Left renal cortex interstitium (tissue), 4 donors: ENCODE data around the gene XPC. TPM values are rescaled to one million over a fixed set of nuclear protein-coding genes. Genes with fewer than 3 reads are reported as not detected.

Experiments
- DNase-seq, 4 donors: peaks; one replicate each; pipeline ENCODE4 v3.0.0-alpha.2; 2013; ENCODE audit warnings: low read depth in 4 of 4, low spot score in 2 of 4, missing footprints in 1 of 4
- polyA plus RNA-seq, 4 donors: library from polyadenylated mRNA; unstranded; fragments of 120-200 nt; gene quantifications; one replicate each; pipeline ENCODE4 v1.2.1, GENCODE V29; 2013; ENCODE audit not compliant: insufficient read length in 4 of 4

XPC gene
- polyA plus RNA-seq, 4 donors = 42.4 to 53.5 (median 48.7) TPM

GRCh38 chr3:14174483-14174882 is 3.9 kb downstream of the XPC start:
- DNase-seq = no peak

DNA sequence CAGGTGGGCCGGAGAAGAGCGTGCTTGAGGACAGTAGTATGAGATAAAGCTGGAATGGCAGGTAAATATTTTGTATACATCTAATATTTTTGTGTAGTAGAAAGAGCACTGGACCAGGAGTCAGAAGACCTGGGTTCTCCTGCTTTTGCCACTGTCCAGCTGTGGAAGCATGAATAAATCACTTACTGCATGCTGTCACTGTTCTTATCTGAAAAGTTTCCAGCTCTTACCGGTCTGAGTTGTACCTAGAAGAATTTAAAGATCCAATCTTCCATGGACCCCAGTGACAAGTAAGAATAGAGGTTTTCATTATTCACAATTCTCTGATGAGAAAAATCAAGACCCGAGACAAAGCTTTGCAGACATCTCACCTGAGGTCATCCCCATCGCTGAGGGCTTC is 5.9 kb downstream of the XPC start:
- no peak for DNase-seq

- DNase-seq = no peak
Observed at GRCh38 chr3:14170531-14171159, 7.8 kb downstream of the XPC start.

DNA sequence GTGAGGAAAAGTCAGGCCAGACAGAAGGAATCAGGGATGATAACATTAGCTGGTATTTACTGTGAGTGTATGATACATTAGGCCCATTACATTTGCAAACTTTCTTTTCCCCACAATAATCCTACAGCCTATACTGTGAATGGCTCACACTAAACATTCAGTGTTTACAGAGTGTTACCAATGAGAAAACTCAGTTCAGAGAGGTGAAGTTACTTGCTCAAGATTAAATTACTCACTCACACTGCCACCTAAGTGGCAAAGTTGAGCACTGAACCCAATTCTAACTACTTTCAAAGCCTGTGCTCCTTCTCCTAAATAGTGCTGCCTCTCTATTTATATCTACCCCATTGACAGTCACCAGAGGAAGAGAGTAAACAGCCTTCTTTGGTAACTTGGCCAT is 8.5 kb downstream of the XPC start:
- no peak for DNase-seq

GRCh38 chr3:14169435-14169834 is 9.0 kb downstream of the XPC start:
- no peak for DNase-seq

GRCh38 chr3:14166877-14167603 is 11.4 kb downstream of the XPC start:
- DNase-seq = no peak

- DNase-seq = no peak
Observed at GRCh38 chr3:14162178-14162577, 16.2 kb downstream of the XPC start.

DNA sequence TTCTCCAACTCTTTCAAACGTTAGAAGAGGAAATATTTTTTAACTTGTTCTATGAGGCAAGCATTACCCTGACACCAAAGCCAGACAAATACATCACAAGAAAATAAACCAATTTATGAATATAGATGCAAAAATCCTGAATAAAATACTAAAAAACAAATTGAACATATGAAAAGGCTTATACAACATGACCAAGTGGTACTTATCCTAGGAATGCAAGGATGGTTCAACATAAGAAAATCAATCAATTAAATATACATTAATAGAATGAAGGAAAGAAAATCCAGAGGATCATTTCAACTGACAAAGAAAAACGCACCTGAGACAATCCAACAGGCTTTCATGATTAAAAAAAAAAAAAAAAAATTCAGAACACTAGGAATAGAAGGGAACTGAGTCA is 17.1 kb downstream of the XPC start:
- DNase-seq = no peak

DNA sequence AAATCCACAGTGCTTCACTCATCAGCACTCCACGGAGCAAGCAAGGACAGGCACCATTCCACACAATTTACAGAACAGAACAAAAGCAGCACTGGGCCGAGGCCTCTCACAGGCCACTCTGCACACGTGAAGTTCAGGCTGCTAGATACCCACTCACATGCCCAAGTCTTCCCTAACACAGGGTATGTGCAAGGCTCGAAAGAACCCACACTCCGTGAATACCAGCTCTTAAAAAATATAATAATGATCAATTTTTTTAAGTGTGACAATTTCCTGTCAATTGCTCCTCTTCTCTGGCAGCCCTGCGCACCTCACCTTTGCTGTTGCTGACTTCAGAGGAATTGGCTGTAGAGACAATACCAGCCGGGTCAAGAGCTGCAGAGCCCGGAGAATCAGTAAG is 19.0 kb downstream of the XPC start:
- no peak for DNase-seq

DNA sequence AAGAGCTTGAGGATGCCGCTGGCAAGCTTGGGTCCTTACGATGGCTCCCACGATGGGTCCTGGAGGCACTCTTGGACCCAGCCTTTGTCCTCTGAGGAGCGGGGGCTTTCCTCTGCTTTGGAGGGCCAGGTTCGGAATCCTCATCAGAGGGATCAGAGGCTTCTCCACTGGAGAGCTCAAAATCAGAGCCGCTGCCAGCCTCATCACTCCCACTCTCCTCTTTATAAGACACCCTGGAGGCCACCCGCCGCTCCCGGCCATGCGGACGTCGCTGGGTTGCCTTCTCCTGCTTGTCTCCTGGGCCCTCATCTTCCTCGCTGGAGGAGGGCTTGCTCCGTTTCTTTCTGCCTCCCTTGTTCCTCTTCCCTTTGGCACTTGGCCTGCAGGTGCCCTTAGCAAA is 20.0 kb downstream of the XPC start:
- DNase-seq = no peak

DNA sequence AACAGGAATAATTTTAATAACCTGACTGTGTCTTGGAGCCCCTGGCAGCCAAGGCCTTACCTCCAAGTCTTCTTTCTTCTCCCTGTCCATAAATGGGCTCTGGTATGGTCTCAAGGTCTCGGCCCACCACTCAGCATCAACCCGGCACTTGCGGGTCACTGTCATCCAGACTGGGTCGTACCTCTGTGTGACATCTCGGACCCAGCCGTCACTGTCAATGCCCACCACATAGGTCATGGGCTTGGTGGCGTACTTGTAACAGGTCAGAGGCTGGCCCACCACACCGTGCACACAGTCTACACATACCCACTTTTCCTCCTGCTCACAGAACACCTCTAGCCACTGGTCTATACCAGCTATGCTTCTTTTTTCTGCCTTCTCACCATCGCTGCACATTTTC is 20.4 kb downstream of the XPC start:
- no peak for DNase-seq

DNA sequence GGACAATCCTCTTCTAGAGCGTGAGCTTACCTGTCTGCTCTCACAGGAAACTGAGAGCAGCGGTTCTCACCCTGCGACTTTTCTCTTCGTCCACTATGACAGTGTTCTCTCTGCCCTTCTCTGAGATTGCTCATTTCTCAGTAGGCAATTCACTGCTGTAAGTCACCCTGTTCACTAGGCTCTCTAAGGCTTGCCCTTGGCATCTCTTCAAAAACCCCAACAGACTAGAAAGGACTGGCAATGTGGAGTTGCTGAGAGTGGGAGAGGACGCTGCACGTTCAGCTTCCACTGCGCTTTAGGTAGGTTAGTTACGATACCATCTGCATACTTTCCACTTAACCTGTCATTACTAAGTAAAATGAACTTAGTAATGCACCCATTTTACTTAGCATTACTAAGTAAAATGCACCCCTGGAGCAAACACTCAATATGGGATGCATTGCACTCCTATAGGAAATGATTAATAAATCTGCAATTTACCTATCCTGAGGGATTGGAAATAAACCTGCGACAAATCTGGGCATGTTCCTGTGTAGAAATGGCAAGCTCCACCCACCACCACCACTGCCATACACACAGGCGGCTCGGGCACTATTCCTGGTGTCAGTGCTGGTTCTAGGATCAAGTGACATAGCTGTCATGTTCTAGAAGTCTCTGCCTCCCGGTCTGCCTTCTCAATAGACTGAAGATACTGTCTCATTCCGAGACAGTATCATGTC is 21.4 kb downstream of the XPC start:
- DNase-seq = no peak

GRCh38 chr3:14156201-14156600 is 22.2 kb downstream of the XPC start:
- DNase-seq = no peak

- DNase-seq = no peak
Observed at GRCh38 chr3:14154895-14155440, 23.4 kb downstream of the XPC start.

GRCh38 chr3:14154276-14154675 is 24.1 kb downstream of the XPC start:
- no peak for DNase-seq

DNA sequence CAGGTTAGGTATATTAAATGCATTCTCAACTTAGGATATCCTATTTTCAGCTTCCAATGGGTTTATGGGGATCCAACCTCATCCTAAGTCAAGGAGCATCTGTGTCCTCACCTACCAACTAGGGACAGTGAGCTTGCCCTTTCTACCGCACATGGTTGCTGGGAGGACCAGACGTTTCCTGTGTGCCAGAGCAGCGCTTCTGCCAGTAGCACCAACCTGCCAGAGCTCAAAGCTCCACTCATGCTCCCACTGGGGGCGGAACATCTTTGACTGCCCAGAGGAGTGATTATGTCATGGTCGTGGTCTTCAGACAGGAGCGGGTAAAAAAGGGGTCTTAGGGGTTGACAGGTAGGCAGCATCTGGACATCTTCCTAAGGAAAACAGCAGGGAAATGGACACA is 24.7 kb downstream of the XPC start:
- no peak for DNase-seq

DNA sequence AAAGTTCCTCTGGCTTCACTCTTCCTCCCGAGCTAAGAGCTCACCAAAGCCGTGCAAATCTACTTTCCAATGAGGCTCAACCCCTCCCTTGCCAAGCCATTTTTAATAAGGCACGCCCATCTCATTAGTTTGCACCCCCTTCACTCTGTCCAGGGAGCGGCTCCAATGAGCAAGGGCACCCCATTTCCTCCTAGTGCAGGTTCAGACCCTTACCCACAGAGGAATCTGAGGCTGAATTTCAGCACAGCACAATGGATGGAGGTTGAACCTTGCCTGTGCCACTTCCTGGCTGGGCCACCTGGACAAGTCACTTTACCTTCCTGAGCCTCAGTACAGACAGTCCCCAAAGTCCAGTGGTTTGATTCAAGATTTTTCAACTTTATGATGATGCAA is 25.4 kb downstream of the XPC start:
- no peak for DNase-seq

DNA sequence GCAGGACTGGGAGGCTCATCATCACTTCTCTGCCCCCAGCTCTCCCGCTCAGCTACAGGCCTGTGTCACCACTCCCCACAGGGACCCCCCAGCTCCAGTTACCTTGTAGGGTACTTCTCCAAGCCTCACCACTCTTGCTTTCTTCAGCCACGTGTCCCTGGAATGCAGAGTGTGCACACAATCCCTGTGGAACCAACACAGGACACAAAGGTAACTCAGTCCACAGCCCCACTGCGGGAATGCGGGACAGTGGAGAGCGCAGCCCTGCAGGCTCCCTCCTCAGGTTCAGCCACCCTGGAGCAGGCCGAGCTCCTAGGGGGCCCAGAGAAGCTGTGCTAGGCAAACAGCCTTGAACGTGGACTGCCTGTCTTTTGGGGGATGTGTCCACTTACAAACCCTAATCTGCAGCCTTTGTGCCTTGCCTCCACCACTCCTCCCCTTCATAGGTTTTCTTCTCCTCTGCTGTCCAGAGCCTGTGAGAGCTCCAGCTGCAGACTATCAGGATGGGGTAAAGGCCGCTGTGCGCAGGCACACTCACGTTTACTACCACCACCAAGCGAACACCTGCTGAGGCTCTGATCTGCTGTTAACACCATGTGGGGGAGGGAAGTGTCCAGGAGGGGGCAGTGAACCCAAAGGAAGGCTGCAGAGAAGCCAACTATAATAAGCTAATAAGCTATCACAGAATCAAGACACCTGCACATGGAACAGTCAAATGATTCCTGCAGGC is 26.0 kb downstream of the XPC start:
- DNase-seq = no peak

GRCh38 chr3:14151471-14152083 is 26.8 kb downstream of the XPC start:
- no peak for DNase-seq

GRCh38 chr3:14150491-14151230 is 27.7 kb downstream of the XPC start:
- no peak for DNase-seq
